SK-N-SH (cell line): ENCODE results near the gene FAM171A2.

Experiments
- CTCF ChIP-seq: fragments of 200-600 bp; sonication (generic); IDR thresholded peaks from 2 replicates; pipeline ENCODE4 v1.6.1; 2017; ENCODE audit warnings: antibody characterized with exemption, mild to moderate bottlenecking, moderate library complexity
- EP300 ChIP-seq, 2 experiments: IDR thresholded peaks; 2 replicates each; pipeline versions ENCODE4 v1.4.0 to v1.6.1; 2012; ENCODE audit warnings: borderline replicate concordance in 1 of 2, low read depth in 1 of 2, low read length in 1 of 2
- FOSL2 ChIP-seq: IDR thresholded peaks from 2 replicates; pipeline ENCODE4 v1.4.0; 2012; ENCODE audit warnings: low read depth, mild to moderate bottlenecking, moderate library complexity, borderline replicate concordance
- IRF3 ChIP-seq: fragments of 150-350 bp; IDR thresholded peaks from 2 replicates; pipeline ENCODE4 v1.6.1; 2016; ENCODE audit warnings: mild to moderate bottlenecking, low read depth, low read length
- JUND ChIP-seq: IDR thresholded peaks from 2 replicates; pipeline ENCODE4 v1.4.0; 2012
- NFIC ChIP-seq: IDR thresholded peaks from 2 replicates; pipeline ENCODE4 v1.4.0; 2012; ENCODE audit warnings: borderline replicate concordance
- PBX3 ChIP-seq: IDR thresholded peaks from 2 replicates; pipeline ENCODE4; 2012
- ZBTB33 ChIP-seq: IDR thresholded peaks from 2 replicates; pipeline ENCODE4 v1.4.0; 2012; ENCODE audit warnings: low read depth, borderline replicate concordance

GRCh38 chr17:44384823-44385286 is 21.2 kb upstream of the FAM171A2 start:
- no peak for TF ChIP-seq EP300 (IDR thresholded peaks at IDR 0.05; ENCODE audit: borderline replicate concordance in 1 of 2, low read depth in 1 of 2, low read length in 1 of 2)
- TF ChIP-seq NFIC, result no peak
- no peak for TF ChIP-seq CTCF
- TF ChIP-seq FOSL2, result no peak
- no peak for TF ChIP-seq PBX3
- TF ChIP-seq IRF3, result no peak
- no peak for TF ChIP-seq ZBTB33
- TF ChIP-seq JUND, result no peak
